Body of pancreas (tissue), 4 donors: ENCODE data around the gene FNDC3B.

ENCODE experiments used
- CTCF ChIP-seq, 7 experiments: fragments of 450-650 bp in 4 of 7; fragments of 200-600 bp in 3 of 7; sonication (generic) in 3 of 7; IDR thresholded peaks; one replicate each; pipeline ENCODE4 v1.5.1; 2016 to 2019; ENCODE audit warnings: antibody characterized with exemption in 7 of 7
- POLR2A ChIP-seq, 3 donors: fragments of 450-650 bp; IDR thresholded peaks; one replicate each; pipeline ENCODE4 v1.6.1; 2016; ENCODE audit warnings: antibody characterized with exemption in 3 of 3, mild to moderate bottlenecking in 2 of 3

GRCh38 chr3:172315401-172316091 is 276.2 kb downstream of the FNDC3B start:
- no peak for TF ChIP-seq POLR2A (IDR thresholded peaks at IDR 0.05)
- TF ChIP-seq CTCF (IDR thresholded peaks at IDR 0.05): no peak
